Stimulated activated CD4-positive, alpha-beta T cell treated with anti-CD3 and anti-CD28 coated beads, Interleukin-4, amount 100 ng/mL, for 48 hours (primary cell): Measurements from ENCODE around the gene ZNF343.

Source experiments
- DNase-seq, 2 donors: peaks; one replicate each; pipeline ENCODE4 v3.0.0-alpha.2; 2020; ENCODE audit warnings: low read depth in 2 of 2

Gene ZNF343

DNA sequence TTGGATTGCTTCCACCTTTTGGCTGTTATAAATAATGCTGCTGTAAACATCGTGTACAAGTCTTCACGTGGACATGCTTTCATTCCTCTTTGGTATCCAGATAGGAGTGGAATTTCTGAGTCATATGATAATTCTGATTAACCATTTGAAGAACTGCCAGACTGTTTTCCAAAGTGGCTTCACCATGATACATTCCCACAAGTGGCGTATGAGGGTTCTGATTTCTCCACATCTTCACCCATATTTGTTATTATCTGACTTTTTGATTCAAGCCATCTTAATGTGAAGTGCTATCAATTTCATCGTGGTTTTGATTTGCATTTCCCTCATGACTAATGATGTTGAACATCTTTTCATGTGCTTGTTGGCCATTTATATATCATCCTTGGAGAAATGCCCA is 35.2 kb downstream of the ZNF343 start:
- no peak for DNase-seq

DNA sequence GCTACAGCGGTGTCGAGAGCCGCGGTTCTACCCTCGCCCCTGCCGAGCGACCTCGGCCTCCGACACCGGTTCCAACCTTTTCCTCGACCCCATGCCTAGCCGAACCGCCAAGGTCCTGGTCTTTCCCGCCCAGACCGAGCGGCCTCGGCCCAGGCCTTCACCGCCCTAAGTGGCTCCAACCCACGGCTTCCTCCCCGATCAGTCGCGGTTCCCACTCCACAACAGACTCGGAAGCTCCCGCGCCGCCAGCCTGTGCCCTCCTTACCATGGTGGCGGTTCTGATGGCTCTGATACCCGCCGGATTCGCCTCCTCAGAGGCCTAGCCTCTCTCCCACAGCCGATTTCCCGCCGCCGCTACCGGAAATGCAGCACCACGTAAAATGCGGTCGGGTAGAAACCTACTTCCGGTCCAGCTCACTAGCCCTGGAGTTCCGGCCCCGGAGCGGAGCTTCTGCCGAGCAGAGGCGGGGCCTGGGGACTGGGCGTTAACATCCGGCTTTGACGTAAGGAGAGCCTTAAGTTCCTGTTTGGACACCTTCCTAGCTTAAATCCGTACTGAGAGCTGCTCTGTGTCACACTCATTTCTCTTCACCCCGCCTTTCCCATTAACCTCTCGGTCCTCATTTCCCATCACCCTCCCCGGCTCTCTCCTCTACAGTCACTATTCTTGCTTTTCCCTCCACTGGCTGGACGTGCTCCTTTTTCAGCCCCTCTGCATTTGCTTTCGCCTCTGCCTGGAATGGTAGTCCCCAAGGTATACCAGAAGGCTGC is 38.1 kb downstream of the ZNF343 start, which contains the start of gene SNRPB:
SNRPB (minus strand) TSS at position 367 of the 771 bp plus-strand sequence; CDS start at position 268, 99 bp downstream.
- DNase-seq = peak; percentile 93 to 95

DNA sequence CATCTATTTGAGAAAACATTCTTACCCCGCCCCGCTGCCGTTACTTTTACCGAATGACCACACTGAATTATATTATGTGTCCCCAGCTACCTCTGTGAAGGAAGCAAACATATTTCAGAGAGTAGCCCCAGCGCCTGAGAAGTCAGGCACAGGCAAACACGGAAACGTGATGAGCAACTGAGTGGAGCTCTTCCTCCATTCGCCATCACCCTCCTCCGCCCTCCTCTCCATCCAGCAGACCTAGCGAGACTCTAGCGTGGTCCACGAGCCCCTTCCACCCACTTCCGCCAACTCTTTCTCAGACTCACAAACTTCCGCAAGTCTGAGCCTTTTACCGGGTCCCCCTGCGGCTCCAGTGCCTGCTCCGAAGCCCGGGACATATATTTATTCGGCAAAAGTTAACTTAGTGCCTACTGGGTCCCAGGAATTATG is 38.7 kb downstream of the ZNF343 start:
- peak; percentile 40 to 43 for DNase-seq

DNA sequence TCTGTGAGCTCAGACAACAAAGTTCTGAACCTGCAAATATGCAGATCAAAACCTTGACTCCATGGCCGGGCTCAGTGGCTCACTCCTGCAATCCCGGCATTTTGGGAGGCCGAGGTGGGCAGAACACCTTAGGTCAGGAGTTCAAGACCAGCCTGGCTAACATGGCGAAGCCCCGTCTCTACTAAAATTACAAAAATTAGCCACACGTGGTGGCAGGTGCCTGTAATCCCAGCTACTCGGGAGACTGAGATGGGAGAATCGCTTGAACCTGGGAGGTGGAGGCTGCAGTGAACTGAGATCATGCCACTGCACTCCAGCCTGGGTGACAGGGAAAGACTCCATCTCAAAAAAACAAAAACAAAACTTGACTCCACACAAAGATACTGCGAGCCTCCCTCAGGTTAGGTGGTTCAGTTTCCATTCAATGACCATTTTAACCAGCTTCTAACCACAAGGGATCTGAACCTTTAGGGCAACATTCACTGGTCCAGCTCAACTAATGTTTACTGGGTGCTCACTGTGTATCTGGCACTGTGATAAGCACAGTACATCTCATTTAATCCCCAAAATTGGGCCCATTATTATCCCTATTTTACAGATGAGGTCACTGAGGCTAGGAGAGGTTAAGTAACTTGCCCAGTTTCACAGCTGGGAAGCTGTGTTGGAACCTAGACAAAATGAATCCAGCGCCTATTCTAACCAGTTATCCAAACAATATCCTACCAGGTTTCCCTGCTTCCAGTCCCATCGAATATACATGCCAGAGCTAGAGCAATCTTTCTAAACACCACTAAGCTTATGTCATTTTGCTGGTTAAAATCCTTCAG is 39.9 kb downstream of the ZNF343 start:
- DNase-seq = no peak

DNA sequence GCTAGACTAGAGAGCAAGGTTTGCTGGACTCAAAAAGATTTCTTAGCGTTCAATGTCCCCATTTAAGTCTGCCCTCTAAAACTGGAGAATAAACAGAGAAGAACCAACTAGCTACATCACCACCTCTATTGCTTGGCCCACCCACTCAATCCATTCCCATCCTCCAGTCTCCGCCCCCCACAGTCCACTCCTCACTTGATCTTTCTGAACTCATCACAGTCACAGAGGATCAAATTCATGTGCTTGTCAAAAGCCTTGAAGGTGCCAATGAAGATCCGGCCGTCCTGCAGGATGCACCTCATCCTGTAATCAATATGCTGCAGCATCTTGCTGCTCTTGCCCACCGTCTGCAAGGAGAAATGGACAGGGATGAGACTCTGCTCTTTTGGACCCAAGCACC is 41.3 kb downstream of the ZNF343 start:
- no peak for DNase-seq

DNA sequence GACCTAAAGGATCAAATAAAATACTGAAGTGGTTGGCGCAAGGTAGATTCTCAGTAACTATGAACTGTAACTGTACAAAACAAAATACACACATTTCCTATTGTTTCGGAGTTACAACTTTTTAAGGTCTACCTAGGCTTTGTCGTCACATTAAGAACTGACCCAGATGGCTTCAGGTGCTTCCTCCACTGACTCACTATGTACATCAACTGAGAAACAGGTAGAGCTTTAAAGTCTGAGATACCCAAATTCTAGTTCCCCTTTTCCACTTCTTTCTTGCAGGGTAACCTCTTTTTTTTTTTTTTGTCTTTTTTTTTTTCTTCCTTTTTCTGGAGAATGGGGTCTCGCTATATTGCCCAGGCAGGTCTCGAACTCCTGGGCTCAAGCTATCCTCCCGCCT is 43.6 kb downstream of the ZNF343 start:
- no peak for DNase-seq

DNA sequence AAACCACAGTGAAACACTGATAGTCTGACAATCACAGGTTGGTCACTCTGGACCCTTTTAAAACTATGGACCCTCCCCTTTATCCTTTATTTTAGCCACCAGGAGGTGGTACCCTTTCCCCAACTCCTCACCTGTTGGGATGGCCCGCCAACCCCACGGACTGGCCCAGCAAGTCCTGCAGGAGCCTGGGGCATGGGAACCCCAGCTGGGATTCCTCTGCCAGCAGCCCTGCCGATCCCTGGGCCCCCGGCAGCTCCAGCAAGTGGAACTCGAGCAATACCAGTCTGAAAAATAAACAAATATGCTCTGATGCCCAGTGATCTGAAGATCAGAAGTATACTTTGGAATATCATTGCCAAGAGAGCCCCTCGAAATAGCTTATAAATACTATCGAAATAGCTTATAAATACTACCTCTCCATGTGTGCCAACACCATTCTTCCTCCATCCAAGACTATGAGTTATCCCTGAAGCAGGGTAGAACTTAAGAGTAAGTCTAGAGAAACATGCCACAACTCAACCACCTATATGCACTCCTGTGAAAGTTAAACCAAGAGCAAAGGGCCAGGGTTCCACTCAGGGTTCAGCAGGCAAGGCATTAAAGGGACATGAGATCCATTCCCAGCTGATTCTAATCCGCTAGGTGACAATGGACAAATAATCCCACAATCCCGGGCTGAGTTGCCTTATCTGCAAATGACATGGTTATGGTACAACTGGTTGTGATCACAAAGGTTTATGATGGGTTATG is 44.9 kb downstream of the ZNF343 start:
- DNase-seq = no peak

DNA sequence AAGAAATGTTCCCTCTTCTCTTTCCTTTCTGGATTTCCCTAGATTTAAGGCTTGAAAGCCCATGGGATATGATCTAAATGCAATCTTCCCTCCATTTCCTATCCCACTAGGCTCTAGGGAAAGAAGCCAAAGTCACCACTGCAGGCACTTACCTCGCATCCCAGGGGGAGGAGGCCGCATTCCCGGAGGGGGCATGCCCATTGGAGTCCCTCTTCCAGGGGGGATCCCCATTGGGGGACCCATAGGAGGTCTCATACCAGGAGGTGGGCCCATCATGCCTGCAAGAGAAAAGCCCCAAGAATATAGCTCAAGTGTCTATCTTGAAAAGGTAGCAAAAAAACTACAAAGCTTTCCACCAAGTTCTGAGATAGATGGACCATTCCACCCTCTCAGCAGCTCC is 46.2 kb downstream of the ZNF343 start:
- DNase-seq = no peak

DNA sequence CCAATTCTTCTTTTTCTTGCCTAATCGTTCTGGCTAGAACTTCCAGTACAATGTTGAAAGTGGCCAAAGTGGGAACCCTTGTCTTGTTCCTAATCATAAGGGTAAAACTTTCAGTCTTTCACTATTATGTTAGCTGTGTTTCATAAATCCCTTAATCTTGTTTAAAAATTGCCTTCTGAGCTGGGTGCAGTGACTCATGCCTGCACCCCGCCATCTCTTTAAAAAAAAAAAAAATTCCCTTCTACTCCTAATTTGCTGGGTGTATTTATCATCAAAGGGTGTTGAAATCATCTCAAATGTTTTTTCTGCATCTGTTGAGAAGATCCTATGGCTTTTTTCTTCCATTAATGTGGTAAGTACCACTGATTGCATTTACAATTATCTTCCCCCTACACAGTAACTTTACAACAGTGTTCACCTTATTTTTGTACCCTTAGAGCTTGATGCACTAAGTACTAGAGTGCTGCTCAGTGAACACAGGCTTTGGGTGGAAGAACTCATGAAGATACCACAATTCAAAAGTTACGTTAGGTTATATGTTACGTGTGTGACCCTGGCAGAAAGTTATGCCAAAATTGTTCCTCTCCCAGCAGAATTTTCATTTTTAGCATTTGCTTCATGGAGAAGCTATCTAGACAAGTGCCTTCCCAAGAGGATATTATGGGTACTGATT is 47.8 kb downstream of the ZNF343 start:
- DNase-seq = no peak

DNA sequence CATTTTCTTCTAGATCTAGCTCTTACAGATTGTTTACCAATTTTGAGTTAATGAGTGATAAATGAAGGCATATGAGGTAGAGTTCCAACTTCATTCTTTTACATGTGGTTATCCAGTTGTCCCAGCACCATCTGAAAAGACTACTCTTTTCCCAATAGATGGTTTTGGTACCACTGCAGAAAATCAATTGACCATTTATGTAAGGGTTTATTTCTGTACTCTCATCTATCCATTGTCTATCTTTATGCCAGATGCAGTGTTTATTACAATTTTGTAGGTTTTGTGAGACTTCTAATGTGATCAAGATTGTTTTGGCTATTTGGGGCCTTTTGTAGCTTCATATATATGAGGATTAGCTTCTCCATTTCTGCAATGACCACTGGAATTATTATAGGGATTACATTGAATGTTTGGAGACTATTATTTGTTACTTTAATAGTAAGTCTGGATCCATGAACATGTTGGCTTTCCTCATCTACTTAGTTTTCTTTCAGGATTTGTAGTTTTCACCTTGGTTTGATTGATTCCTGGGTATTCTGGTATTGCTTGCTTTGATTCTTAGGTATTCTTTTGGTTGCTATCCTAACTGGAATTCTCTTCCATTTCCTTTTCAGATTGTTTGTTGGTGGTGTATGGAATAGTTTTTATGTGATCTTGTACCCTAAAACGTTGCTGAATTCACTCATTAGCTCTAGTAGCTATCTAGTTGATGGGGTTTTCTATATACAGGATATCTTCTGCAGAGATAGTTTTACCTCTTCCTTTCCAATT is 48.5 kb downstream of the ZNF343 start:
- no peak for DNase-seq

DNA sequence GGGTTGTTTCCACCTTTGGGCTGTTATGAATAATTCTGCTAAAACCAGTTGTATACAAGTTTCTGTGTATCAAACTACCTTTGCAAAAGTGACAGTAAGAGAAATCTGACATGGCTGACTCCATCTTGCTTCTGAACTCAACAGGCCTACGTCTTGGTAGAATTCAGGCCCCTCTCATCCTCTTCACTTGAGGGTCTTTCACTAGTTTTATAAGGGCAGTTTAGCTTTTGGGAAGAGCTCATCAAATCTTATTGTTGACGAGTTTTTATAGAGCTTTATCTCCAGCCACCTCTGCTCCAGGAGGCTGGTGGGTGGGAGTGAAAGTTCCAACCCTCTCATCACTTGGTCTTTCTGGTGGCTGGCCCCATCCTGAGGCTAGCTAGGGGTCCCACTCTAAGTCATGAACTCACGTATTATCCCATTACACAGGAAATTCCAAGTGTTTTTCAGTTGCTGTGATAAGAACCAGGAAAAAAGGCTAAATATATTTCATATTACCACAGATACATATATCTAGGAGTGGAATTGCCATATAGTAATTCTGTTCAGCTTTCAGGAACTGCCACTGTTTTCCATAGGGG is 49.7 kb downstream of the ZNF343 start:
- DNase-seq = no peak

DNA sequence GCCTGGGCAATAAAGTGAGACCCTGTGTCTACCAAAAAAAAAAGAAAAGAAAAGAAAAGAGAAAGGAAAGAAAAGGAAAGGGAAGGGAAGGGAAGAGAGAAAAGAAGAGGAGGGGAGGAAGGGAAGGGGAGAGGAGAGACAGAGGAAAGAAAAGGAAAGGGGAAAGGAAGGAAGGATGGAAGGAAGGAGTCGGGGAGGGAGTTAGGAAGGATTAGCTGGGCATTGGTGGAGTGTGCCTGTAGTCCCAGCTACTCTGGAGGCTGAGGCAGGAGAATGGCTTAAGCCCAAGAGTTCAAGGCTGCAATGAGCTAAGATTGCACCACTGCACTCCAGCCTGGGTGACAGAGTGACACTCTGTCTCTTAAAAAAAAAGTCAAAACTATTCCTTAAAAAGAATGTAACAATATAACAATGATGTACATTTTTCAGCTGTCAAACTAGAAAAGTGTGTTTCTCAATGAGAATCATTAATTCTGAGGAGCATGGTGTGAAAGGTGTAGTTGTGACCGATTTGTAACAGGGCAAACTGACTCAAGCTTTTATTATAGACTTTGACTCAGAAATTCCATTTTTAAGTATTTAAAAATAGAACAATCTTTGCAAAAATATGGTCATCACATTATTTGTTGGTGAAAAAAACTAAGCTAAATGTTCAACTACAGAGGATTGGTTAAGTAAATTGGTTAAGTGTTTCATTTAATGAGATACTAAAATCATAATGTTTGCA is 52.8 kb downstream of the ZNF343 start:
- DNase-seq = no peak

DNA sequence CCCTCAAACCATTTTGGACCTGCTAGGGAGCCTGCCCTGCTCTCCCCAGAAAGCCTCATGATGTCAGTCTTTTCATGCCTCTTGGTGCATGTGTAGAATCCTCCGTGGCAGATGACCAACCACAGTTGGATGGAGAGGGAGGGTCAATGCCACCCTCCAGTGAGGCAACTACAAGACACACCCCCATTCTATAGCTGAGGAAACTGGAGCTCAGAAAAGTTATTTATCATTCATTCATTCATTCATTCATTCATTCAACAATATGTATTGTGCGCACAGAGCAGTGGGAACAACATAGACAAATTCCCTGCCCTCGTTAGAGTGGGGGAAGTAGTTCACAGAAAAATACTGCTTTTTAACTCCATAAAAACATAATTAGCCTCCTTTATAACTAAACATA is 54.9 kb downstream of the ZNF343 start:
- DNase-seq = no peak

DNA sequence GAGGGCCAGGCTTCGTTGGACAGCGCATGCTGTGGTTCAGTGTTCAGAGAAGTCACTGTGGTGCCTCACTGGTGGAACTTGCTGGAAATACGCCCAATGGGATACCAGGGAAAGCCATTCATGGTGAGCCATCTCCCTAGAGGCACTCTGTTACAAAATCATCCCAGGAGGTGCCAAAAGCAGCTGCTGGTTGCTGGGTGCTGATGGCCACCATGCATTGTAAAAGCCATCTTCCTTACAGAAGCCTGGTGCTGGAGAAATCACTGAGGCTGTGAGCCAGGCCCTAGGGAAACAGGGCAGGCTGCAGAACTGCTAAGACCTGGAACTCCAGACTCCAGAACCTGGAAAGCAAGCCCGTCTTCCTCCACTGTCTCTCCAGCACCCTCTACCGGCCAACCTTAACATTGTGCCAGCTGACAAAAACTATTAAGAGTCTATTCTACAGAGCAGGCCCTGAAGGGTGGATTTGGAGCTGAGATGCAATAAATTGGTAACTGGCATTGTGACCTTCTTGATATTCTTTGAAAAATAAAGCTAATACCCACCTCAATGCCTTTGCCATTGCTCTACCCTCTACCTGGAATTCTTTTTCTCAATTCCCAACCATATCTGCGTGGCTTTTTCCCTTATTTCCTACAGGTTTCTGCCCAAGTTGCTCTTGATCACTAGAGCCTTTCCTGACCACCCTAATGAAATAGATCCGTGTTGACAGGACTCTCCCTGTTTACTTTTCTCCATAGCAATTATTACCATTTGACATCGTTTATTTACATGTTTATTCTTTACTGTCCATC is 56.6 kb downstream of the ZNF343 start:
- DNase-seq = peak; percentile 69 to 72

DNA sequence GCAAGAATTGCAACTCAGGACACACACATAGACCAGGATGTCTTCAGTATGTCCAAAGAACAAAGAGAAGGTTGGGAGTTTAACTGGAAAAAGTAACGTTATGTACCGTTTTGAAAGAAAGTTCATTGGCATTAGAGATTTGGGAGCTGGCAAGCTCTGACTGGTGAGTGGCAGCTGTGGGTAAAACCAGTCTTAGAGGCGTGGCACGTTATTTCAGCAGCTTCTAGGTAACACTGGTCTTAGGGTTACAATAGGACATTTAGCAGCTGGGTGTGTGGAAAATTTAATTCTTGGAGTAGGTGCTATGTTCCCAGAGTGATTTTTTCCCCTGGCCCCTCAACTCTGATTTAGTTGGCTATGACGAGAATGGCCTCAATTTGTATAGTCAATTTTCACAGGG is 57.3 kb downstream of the ZNF343 start:
- DNase-seq = no peak

DNA sequence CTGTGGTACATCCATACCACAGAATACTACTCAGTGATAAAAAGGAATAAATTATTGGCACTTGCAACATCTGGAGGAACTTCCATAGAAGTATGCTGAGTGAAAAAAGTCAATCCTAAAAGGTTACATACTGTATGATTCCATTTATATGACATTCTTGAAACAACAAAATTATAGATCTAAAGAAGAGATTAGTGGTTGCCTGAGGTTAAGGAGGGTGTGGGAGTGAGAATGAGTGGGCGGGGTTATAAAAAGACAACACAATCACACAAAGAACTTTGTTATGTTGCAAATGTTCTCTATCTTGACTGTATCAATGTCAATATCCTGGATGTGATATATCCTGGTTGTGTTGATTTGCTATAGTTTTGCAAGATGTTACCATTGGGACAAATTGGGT is 59.3 kb downstream of the ZNF343 start:
- no peak for DNase-seq

DNA sequence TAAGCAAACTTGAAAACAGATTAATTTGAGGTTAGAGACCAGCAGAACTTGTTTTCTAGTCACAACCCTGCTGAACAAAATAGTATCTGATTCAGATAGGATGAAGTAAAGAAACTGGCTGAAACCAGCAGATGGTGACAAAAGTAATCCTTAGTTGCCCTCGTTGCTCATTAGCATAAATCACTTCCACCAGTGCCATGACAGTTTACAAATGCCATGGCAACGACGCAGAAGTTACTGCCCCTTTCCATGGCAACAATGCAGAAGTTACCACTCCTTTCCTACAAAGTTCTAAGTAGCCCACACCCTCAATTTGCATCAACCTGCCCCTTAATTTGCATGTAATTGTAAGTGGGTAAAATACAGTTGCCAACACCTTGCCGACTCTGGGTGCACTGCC is 61.9 kb downstream of the ZNF343 start:
- no peak for DNase-seq
